ENCODE data around the gene CLASRP.
"Not testable (repeated sequence)": the region's sequence is repeated elsewhere in the genome, so short reads cannot be mapped to it uniquely, and the experiment has no call there.

The CLASRP gene

GRCh38 chr19:45100201-45100600 is 61.4 kb downstream of the CLASRP start:
- 85% methylated on average over 3 of the region's 3 CpGs for WGBS
- H3K4me3 ChIP-seq (ENCODE audit: low read length) = no peak overlapping the region
- H3K9ac ChIP-seq (ENCODE audit: low read depth, low read length) = peak overlapping the region; percentile 47
- peaks cover 5% of the 10 kb centered on the region; the same call in 1 of the 2 replicates for H3K36me3 ChIP-seq (ENCODE audit: insufficient read depth, low read length)
- H3K27ac ChIP-seq (ENCODE audit: low read depth, low read length) = no peak overlapping the region
- no peaks in the 10 kb centered on the region for H3K27me3 ChIP-seq (ENCODE audit: insufficient read depth, low read length)
- no peaks in the 10 kb centered on the region for H3K9me3 ChIP-seq (ENCODE audit: insufficient read depth, low read depth, low read length)
- H3K4me1 ChIP-seq (ENCODE audit: insufficient read depth, low read length) = peaks cover 49% of the 10 kb centered on the region

DNA sequence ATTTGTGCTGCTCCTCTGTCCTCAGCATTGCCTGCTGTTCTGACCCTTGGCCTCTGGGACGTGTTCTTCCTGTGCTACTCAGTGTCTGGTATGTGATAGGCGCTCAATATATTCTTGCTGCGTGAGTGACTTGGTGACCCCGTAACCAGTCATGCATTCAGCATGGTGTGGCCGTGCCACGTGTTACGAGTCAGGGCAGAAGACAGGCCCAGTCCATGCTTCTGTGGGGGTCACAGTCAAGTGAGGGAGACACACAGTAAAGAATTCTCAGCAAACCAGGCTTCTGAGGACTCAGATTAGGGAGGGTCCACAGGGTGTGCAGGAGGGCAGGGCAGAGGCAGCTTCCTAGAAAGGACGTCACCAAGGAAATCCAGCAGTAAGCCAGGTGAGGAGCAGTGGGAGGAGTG is 62.0 kb downstream of the CLASRP start:
- peaks cover 5% of the 10 kb centered on the region; the same call in 1 of the 2 replicates for H3K36me3 ChIP-seq (ENCODE audit: insufficient read depth, low read length)
- H3K4me3 ChIP-seq (ENCODE audit: low read length) = no peak overlapping the region
- no peak overlapping the region for H3K27ac ChIP-seq (ENCODE audit: low read depth, low read length)
- H3K4me1 ChIP-seq (ENCODE audit: insufficient read depth, low read length) = peaks cover 49% of the 10 kb centered on the region
- no peaks in the 10 kb centered on the region for H3K9me3 ChIP-seq (ENCODE audit: insufficient read depth, low read depth, low read length)
- no peak overlapping the region; the same call in 1 of the 2 replicates for H3K9ac ChIP-seq (ENCODE audit: low read depth, low read length)
- no peaks in the 10 kb centered on the region for H3K27me3 ChIP-seq (ENCODE audit: insufficient read depth, low read length)
- WGBS = 93% methylated on average over 8 of the region's 8 CpGs

DNA sequence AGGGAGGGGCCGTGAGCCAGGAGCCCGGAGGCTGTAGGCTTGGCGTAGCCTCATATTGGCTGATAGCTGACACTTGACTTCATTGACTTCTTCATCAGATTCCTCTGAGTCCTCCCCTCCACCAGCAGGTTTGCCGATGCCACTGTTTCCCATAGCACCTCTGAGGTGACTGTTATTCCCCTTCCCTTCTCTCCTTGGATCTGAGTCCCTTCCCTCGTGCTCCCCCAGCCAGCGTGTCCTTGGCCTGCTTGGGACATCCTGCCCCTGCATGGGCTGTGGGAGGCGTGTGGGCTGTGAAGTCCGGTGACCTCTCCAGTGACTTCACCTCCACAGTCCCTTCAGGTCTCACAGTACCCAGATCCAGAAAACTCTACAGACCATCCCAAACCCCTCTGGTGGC is 63.0 kb downstream of the CLASRP start:
- Histone ChIP-seq H3K4me1 (ENCODE audit: insufficient read depth, low read length) (peaks cover 49% of the 10 kb centered on the region), H3K9ac (ENCODE audit: low read depth, low read length) (no peak overlapping the region; the same call in 1 of the 2 replicates), H3K4me3 (ENCODE audit: low read length) (no peak overlapping the region), H3K9me3 (ENCODE audit: insufficient read depth, low read depth, low read length) (no peaks in the 10 kb centered on the region), H3K27ac (ENCODE audit: low read depth, low read length) (no peak overlapping the region), H3K36me3 (ENCODE audit: insufficient read depth, low read length) (peaks cover 5% of the 10 kb centered on the region; the same call in 1 of the 2 replicates), H3K27me3 (ENCODE audit: insufficient read depth, low read length) (no peaks in the 10 kb centered on the region)
- 90% methylated on average over 8 of the region's 8 CpGs for WGBS

DNA sequence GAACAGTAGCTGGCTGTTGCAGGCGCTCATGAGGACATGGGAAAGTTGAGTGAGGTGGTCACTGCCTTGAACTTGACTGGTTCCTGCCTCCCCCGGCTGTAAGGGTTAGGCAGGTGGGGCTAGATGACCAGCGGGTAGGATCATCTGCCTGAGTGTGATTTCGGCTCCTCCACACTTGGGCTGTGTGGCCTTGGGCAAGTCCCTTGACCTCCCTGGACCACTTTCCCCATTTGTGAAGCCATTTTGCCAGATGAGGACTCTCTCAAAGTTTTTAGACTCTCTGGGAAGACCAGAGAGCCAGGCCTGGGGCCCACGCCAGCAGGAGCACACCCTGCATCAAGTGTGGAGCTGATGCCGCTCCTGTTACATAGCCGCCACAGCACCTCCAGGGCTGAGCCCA is 63.6 kb downstream of the CLASRP start:
- no peak overlapping the region for H3K27ac ChIP-seq (ENCODE audit: low read depth, low read length)
- H3K4me3 ChIP-seq (ENCODE audit: low read length) = no peak overlapping the region
- 93% methylated on average over 7 of the region's 7 CpGs for WGBS
- H3K9ac ChIP-seq (ENCODE audit: low read depth, low read length) = no peak overlapping the region; the same call in 1 of the 2 replicates
- H3K27me3 ChIP-seq (ENCODE audit: insufficient read depth, low read length) = no peaks in the 10 kb centered on the region
- peaks cover 46% of the 10 kb centered on the region for H3K4me1 ChIP-seq (ENCODE audit: insufficient read depth, low read length)
- H3K9me3 ChIP-seq (ENCODE audit: insufficient read depth, low read depth, low read length) = no peaks in the 10 kb centered on the region
- peaks cover 5% of the 10 kb centered on the region; the same call in 1 of the 2 replicates for H3K36me3 ChIP-seq (ENCODE audit: insufficient read depth, low read length)

GRCh38 chr19:45103156-45103507 is 64.3 kb downstream of the CLASRP start:
- WGBS = 57% methylated on average over 15 of the region's 15 CpGs
- Histone ChIP-seq H3K4me1 (ENCODE audit: insufficient read depth, low read length) (peaks cover 39% of the 10 kb centered on the region), H3K36me3 (ENCODE audit: insufficient read depth, low read length) (peaks cover 5% of the 10 kb centered on the region; the same call in 1 of the 2 replicates), H3K27ac (ENCODE audit: low read depth, low read length) (no peak overlapping the region), H3K9me3 (ENCODE audit: insufficient read depth, low read depth, low read length) (no peaks in the 10 kb centered on the region), H3K4me3 (ENCODE audit: low read length) (no peak overlapping the region), H3K27me3 (ENCODE audit: insufficient read depth, low read length) (no peaks in the 10 kb centered on the region), H3K9ac (ENCODE audit: low read depth, low read length) (no peak overlapping the region)

GRCh38 chr19:45103508-45104319 is 64.9 kb downstream of the CLASRP start:
- H3K4me3 ChIP-seq (ENCODE audit: low read length) = no peak overlapping the region
- H3K27ac ChIP-seq (ENCODE audit: low read depth, low read length) = no peak overlapping the region
- H3K36me3 ChIP-seq (ENCODE audit: insufficient read depth, low read length) = peaks cover 5% of the 10 kb centered on the region; the same call in 1 of the 2 replicates
- H3K27me3 ChIP-seq (ENCODE audit: insufficient read depth, low read length) = no peaks in the 10 kb centered on the region
- H3K9me3 ChIP-seq (ENCODE audit: insufficient read depth, low read depth, low read length) = no peaks in the 10 kb centered on the region
- WGBS = 50% methylated on average over 26 of the region's 26 CpGs
- peaks cover 34% of the 10 kb centered on the region for H3K4me1 ChIP-seq (ENCODE audit: insufficient read depth, low read length)
- no peak overlapping the region for H3K9ac ChIP-seq (ENCODE audit: low read depth, low read length)

DNA sequence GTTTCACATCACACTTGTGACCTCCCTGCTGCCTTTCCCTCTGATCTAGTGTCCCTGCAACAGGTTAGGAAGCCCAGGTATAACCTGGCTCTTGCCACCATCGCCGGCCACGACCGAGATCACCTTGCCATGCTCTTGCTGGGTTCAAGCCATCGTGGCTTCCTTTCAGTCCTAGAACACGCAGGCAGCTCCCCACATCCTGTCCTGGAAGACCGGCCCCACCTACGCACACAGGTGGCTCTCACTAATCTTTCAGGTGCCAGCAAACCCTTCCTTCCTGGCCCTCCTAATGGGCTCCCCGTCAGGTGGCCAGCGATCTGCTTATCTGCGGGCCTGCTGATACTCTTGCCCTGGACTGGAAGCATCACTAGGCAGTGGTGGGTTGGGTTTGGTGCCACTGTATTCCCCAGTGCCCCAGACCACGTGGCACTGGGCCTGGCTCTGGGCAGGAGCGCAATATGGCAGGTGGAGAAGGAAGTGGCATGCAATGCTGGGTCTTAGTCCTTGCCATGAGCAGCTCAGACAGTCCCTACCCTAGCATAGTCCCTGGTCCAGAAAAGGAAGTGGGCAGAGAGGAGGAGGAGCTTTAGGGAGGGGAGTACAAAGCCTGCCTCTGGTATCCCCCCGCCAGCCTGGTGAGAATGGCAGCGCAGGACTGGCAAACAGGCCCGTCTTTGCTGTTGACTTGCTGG is 66.0 kb downstream of the CLASRP start:
- Histone ChIP-seq H3K9ac (ENCODE audit: low read depth, low read length) (no peak overlapping the region), H3K9me3 (ENCODE audit: insufficient read depth, low read depth, low read length) (no peaks in the 10 kb centered on the region), H3K27ac (ENCODE audit: low read depth, low read length) (no peak overlapping the region), H3K4me1 (ENCODE audit: insufficient read depth, low read length) (peaks cover 24% of the 10 kb centered on the region), H3K27me3 (ENCODE audit: insufficient read depth, low read length) (no peaks in the 10 kb centered on the region), H3K4me3 (ENCODE audit: low read length) (no peak overlapping the region), H3K36me3 (ENCODE audit: insufficient read depth, low read length) (peaks cover 5% of the 10 kb centered on the region; the same call in 1 of the 2 replicates)
- WGBS = 92% methylated on average over 16 of the region's 16 CpGs

- 98% methylated on average over 11 of the region's 11 CpGs for WGBS
- H3K4me3 ChIP-seq (ENCODE audit: low read length); H3K9me3 ChIP-seq (ENCODE audit: insufficient read depth, low read depth, low read length); H3K9ac ChIP-seq (ENCODE audit: low read depth, low read length); H3K36me3 ChIP-seq (ENCODE audit: insufficient read depth, low read length); H3K27ac ChIP-seq (ENCODE audit: low read depth, low read length); H3K27me3 ChIP-seq (ENCODE audit: insufficient read depth, low read length): not testable (repeated sequence)
- H3K4me1 ChIP-seq (ENCODE audit: insufficient read depth, low read length) = peaks cover 17% of the 10 kb centered on the region
Measured at GRCh38 chr19:45106363-45106762, 67.5 kb downstream of the CLASRP start.

GRCh38 chr19:45107621-45108150 is 68.8 kb downstream of the CLASRP start:
- H3K27ac ChIP-seq (ENCODE audit: low read depth, low read length) = no peak overlapping the region
- WGBS = 96% methylated on average over 12 of the region's 12 CpGs

DNA sequence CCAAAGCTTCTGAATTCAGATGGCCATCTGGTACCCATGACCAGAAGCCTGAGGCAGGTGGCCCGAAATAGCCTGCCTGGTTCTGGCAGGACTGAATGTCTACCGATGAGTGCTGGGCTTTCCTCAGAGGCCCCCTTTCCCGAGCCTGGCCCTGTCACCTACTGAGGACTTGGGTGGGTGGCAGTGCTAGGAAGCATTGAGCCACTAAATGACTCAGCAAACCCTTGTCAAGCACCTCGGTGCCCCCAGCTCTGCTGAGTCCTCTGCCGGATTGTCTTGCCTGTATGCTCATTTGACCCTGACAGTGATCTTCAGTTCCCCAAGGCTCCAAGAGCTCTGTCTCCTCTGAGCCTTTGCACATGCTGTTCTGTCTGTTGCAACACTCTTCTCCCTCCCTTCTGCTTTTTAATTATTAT is 72.0 kb downstream of the CLASRP start:
- no peaks in the 10 kb centered on the region for H3K9me3 ChIP-seq (ENCODE audit: insufficient read depth, low read depth, low read length)
- no peak overlapping the region for H3K27ac ChIP-seq (ENCODE audit: low read depth, low read length)
- H3K27me3 ChIP-seq (ENCODE audit: insufficient read depth, low read length) = no peaks in the 10 kb centered on the region
- H3K4me3 ChIP-seq (ENCODE audit: low read length) = no peak overlapping the region
- no peak overlapping the region for H3K9ac ChIP-seq (ENCODE audit: low read depth, low read length)
- 93% methylated on average over 5 of the region's 5 CpGs for WGBS
- H3K4me1 ChIP-seq (ENCODE audit: insufficient read depth, low read length) = no peaks in the 10 kb centered on the region
- no peaks in the 10 kb centered on the region for H3K36me3 ChIP-seq (ENCODE audit: insufficient read depth, low read length)

More at GRCh38 chr19:45107621-45108150, 68.8 kb downstream of the CLASRP start:
- H3K9me3 ChIP-seq (ENCODE audit: insufficient read depth, low read depth, low read length) = no peaks in the 10 kb centered on the region
- H3K27me3 ChIP-seq (ENCODE audit: insufficient read depth, low read length) = no peaks in the 10 kb centered on the region
- H3K4me1 ChIP-seq (ENCODE audit: insufficient read depth, low read length) = peaks cover 12% of the 10 kb centered on the region
- H3K9ac ChIP-seq (ENCODE audit: low read depth, low read length) = no peak overlapping the region
- H3K4me3 ChIP-seq (ENCODE audit: low read length) = no peak overlapping the region
- no peaks in the 10 kb centered on the region for H3K36me3 ChIP-seq (ENCODE audit: insufficient read depth, low read length)

Data from HUES64 (cell line).